ENCODE results near the gene BNC2.

DNA sequence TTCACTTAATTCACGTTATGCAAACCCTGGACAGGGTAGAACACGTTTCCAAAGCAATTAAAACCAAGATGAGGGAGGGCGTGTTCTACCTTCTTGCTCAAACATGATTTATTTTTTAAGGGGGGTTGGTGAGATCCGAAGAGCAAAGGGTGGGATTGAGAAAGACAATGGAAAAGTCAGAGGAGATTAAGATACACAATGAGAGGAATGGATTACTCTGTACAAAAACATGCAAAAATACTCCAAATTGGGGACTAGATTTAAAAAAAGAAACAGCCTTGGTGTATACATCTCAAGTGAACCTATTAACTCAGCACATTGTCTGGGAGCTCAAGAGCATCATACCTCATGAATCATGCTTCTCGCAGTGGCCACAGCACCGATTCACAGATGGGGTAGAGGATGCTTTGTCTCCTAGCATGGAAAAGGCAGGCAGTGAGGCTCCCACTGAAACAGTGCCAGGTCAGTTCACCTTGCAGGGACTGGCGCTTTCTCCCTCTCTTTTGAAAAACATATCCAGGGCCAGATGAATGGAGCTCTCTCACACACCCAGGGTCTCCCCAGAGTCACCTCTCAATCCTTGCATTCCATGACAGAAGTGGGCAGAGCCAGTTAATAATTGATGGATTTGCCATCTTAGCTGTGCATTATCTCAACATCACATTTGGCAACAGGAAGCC lies 459.7 kb downstream of the BNC2 start:
- TF ChIP-seq, protein P1, sequence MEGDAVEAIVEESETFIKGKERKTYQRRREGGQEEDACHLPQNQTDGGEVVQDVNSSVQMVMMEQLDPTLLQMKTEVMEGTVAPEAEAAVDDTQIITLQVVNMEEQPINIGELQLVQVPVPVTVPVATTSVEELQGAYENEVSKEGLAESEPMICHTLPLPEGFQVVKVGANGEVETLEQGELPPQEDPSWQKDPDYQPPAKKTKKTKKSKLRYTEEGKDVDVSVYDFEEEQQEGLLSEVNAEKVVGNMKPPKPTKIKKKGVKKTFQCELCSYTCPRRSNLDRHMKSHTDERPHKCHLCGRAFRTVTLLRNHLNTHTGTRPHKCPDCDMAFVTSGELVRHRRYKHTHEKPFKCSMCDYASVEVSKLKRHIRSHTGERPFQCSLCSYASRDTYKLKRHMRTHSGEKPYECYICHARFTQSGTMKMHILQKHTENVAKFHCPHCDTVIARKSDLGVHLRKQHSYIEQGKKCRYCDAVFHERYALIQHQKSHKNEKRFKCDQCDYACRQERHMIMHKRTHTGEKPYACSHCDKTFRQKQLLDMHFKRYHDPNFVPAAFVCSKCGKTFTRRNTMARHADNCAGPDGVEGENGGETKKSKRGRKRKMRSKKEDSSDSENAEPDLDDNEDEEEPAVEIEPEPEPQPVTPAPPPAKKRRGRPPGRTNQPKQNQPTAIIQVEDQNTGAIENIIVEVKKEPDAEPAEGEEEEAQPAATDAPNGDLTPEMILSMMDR (IDR thresholded peaks at IDR 0.05; ENCODE audit: insufficient read depth, low read depth, low read length) = no peak
- no peak for TF ChIP-seq EZH2 (IDR thresholded peaks at IDR 0.05; ENCODE audit: insufficient read depth, low read length)

All from astrocyte (in vitro differentiated cells and primary cell).